ENCODE data around the gene MISP.

Gene MISP

GRCh38 chr19:782185-782877 lies 31.4 kb downstream of the MISP start:
- TF ChIP-seq CTCF (IDR thresholded peaks at IDR 0.05; ENCODE audit: low read depth, low read length): no peak
- DNase-seq (ENCODE audit: extremely low read depth, low read depth): no peak

- no peak for DNase-seq (ENCODE audit: extremely low read depth, low read depth)
- no peak for TF ChIP-seq CTCF (IDR thresholded peaks at IDR 0.05; ENCODE audit: low read depth, low read length)
These were observed 32.2 kb downstream of the MISP start for GRCh38 chr19:782878-783668.

- no peak for DNase-seq (ENCODE audit: extremely low read depth, low read depth)
- no peak for TF ChIP-seq CTCF (IDR thresholded peaks at IDR 0.05; ENCODE audit: low read depth, low read length)
These were observed 33.6 kb downstream of the MISP start for GRCh38 chr19:784541-784940.

GRCh38 chr19:787536-787935 lies 36.6 kb downstream of the MISP start:
- TF ChIP-seq CTCF (IDR thresholded peaks at IDR 0.05; ENCODE audit: low read depth, low read length): no peak

GRCh38 chr19:788686-788982 lies 37.7 kb downstream of the MISP start:
- DNase-seq (ENCODE audit: extremely low read depth, low read depth): no peak
- no peak for TF ChIP-seq CTCF (IDR thresholded peaks at IDR 0.05; ENCODE audit: low read depth, low read length)

More at GRCh38 chr19:787536-787935, 36.6 kb downstream of the MISP start:
- DNase-seq (ENCODE audit: extremely low read depth, low read depth): no peak

- no peak for TF ChIP-seq CTCF (IDR thresholded peaks at IDR 0.05; ENCODE audit: low read depth, low read length)
- no peak for DNase-seq (ENCODE audit: extremely low read depth, low read depth)
These were observed 38.2 kb downstream of the MISP start for GRCh38 chr19:788983-789700.

- TF ChIP-seq CTCF (IDR thresholded peaks at IDR 0.05; ENCODE audit: low read depth, low read length): no peak
- DNase-seq (ENCODE audit: extremely low read depth, low read depth): no peak
These were observed 38.8 kb downstream of the MISP start for GRCh38 chr19:789701-790060.

Data from AG09319 (cell line).